Embryonic facial prominence (tissue), 1 donor: ENCODE data around the gene TJAP1.

Experiments used
- DNase-seq: peaks from one replicate; pipeline ENCODE4 v3.0.0-alpha.2; 2016; ENCODE audit errors: extremely low spot score

TJAP1 gene

GRCh38 chr6:43477235-43478007, at the start of gene TJAP1:
TSS of gene TJAP1 (plus strand) at chr6:43477570. CDS start at chr6:43499002, 21,432 bp downstream.
- peak; percentile 76 for DNase-seq

- no peak for DNase-seq
Observed at GRCh38 chr6:43428112-43428570, 49.2 kb upstream of the TJAP1 start.

DNA sequence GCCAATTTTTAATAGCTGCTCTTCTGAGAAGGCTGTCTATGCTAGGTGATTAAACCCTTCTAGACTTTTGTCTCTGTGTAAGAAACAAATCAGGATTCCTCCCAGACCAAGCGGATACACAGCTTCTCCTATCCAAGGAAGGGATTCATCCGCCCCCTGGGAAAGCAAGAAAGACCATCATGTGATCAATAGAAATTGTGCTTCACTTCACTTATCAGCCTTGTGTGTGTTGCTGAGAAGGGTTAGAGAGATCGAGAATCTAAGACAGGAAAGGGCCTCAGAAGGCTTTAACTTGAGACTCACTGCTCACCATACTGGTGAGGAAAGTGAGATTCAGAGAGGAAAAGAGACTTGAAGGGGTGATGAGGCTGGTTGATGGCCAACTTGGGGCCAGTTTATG, 48.5 kb upstream of the TJAP1 start:
- no peak for DNase-seq

DNA sequence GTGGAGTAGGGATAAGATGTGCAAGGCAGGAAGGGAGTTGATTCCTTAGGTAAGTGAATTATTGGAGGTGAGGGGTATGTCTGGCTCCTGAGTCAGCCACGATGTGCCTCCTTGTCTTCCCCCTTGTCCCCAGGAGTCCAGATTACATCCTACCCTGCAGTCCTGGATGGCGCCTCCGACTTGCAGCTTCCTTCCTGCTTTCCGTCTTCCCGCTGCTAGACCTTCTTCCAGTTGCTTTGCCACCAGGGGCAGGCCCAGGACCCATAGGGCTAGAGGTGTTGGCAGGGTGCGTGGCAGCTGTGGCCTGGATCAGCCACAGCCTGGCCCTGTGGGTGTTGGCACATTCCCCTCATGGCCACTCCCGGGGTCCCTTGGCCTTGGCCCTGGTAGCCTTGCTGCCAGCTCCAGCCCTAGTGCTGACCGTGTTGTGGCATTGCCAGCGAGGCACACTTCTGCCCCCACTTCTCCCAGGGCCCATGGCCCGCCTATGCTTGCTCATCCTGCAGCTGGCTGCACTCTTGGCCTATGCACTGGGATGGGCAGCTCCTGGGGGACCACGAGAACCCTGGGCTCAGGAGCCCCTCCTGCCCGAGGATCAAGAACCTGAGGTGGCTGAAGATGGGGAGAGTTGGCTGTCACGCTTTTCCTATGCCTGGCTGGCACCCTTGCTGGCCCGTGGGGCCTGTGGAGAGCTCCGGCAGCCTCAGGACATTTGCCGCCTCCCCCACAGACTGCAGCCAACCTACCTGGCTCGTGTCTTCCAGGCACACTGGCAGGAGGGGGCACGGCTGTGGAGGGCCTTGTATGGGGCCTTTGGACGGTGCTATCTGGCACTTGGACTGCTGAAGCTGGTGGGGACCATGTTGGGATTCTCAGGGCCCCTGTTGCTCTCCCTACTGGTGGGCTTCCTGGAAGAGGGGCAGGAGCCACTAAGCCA, 45.1 kb upstream of the TJAP1 start:
- DNase-seq = no peak

- DNase-seq = no peak
Observed at GRCh38 chr6:43433148-43433547, 44.2 kb upstream of the TJAP1 start.

DNA sequence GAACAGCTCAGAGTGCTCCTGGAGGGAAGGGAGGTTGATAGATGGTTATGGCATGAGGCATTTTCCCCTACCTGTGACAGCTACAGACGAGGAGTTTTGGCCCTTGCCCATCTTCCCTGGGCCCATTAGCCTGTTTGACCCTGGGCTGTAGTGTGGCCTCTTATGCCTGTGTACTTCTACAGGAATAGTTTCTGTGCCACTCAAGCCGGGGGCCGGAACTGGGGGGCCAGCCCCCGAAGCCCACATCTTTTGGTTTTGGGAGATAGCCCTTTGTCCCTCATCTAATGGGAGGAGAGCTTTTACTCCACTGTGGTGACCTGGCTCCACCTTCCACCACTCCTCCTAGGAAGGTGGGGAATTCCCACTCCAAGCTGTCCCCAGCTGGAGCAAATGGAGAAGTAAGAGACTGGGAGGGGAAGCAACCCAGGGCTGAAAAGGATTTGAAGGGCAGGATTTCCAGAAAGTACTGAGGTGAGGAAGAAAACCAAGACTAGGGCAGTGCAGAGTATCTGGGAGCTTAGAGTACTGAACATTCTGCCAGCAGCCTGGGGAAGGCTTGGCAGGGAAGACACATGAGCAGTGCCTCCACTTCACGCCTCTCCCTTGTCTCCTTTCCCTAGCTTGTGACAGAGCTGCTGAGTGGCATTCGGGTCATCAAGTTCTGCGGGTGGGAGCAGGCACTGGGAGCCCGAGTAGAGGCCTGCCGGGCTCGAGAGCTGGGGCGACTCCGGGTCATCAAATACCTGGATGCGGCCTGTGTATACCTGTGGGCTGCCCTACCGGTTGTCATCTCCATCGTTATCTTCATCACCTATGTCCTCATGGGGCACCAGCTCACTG, 43.1 kb upstream of the TJAP1 start:
- no peak for DNase-seq

- DNase-seq = no peak
Observed at GRCh38 chr6:43434943-43435342, 42.4 kb upstream of the TJAP1 start.

DNA sequence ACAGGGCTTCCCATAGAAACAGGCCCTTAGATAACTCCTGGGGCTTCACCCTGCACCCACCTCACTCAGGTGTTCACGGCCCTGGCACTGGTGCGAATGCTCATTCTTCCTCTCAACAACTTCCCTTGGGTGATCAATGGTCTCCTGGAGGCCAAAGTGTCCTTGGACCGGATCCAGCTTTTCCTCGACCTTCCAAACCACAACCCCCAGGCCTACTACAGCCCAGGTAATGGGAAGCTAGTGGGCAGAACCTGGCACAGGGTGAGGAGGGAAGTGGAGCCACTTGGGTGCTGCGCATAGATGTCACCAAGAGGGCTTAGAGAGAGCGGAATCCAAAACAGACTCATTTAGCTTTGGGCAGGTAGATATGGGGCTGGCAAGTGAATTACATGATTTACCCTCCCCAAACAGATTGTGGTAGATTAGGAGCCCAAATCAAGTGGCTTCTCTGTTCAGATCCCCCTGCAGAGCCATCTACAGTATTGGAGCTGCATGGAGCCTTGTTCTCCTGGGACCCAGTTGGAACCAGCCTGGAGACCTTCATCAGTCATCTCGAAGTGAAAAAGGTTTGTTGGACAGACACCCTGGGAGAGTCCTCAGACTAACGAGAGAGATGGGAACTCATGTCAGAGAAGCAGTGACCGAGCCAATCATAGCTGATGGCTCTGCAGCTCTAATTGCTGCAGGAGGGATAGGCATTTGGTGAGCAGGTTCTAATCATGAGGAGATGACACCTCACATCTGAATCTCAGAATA, 41.5 kb upstream of the TJAP1 start:
- DNase-seq = no peak

GRCh38 chr6:43436577-43437282, 40.6 kb upstream of the TJAP1 start:
- peak; percentile 82 for DNase-seq

GRCh38 chr6:43437700-43438099, 39.7 kb upstream of the TJAP1 start:
- DNase-seq = no peak

GRCh38 chr6:43442935-43443334, 34.4 kb upstream of the TJAP1 start:
- DNase-seq = no peak

GRCh38 chr6:43444036-43444435, 33.3 kb upstream of the TJAP1 start:
- DNase-seq = no peak

DNA sequence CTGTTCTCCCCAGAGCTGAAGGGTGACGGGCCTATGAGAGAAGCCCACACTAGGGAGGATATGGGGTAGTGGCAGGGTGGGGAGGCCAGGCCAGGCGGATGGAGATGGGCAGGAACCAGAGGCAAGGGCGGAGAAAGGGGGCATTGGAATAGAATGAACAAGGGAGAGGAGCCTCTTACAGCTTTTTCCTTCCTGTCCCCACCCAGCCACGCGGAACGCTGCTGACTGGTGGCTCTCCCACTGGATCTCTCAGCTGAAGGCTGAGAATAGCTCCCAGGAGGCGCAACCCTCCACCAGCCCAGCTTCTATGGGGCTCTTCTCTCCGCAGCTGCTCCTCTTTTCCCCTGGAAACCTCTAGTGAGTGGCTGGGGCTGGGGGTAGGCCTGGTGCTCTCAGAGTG, 32.8 kb upstream of the TJAP1 start:
- no peak for DNase-seq

DNA sequence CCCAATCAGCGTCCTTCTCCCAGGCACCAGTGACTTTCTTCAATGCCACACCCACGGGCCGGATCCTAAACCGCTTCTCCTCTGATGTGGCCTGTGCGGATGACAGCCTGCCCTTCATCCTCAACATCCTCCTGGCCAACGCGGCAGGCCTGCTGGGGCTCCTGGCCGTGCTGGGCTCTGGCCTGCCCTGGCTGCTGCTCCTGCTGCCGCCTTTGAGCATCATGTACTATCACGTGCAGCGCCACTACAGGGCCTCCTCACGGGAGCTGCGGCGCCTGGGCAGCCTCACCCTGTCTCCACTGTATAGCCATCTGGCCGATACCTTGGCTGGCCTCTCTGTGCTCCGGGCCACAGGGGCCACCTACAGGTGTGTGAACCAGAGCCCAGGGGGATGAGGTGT, 31.8 kb upstream of the TJAP1 start:
- DNase-seq = no peak

GRCh38 chr6:43447604-43448003, 29.8 kb upstream of the TJAP1 start:
- no peak for DNase-seq

DNA sequence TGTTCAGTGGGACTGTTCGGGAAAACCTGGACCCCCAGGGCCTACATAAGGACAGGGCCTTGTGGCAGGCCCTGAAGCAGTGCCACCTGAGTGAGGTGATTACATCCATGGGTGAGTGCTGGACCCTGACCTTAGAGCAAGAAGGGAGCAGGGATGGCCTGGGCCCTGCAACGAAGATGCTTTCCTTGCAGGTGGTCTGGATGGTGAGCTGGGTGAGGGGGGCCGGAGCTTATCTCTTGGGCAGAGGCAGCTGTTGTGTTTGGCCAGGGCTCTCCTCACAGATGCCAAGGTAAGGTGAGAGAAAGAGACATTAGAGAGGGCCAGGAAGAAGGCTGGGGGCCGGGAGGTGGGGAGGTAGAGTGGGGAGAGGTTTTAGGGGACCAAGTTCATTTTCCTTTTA, 28.5 kb upstream of the TJAP1 start:
- no peak for DNase-seq

- no peak for DNase-seq
Observed at GRCh38 chr6:43450699-43451131, 26.7 kb upstream of the TJAP1 start.

DNA sequence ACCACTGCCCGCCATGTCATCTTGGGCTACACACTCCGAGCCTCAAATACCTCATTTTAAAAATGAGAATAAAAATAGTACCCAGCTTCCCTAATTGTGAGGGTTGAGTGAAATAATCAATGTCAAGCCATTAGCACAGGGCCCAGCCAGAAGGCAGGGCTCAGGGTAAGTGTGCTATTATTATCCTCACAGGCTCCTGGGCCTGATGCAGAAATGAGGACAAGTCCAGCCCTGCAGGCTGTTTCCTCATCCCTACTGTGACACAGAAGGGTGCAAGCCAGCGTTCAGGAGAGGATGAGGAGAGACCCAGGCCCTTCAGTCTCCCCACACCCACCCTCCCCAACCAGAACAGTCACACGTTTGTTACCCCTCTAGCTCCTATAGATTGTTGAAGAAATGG, 26.0 kb upstream of the TJAP1 start:
- no peak for DNase-seq

GRCh38 chr6:43451939-43452338, 25.4 kb upstream of the TJAP1 start:
- DNase-seq = no peak

GRCh38 chr6:43452896-43453295, 24.5 kb upstream of the TJAP1 start:
- DNase-seq = no peak
